NCI-H2171 treated with DMSO at 0.1 percent for 48 hours (cell line): ENCODE data around the gene NOS1AP.
A peak's percentile ranks its signal among the peaks of the same experiment; 100 is the strongest.

ENCODE experiments used
- DNase-seq: peaks from one replicate; lab custom pipeline; 2025; lab: John Stamatoyannopoulos, UW

The NOS1AP gene

GRCh38 chr1:162256287-162256686, 186.8 kb downstream of the NOS1AP start:
- no peak for DNase-seq

GRCh38 chr1:162258394-162258793, 188.9 kb downstream of the NOS1AP start:
- no peak for DNase-seq

GRCh38 chr1:162259894-162260455, 190.5 kb downstream of the NOS1AP start:
- DNase-seq, result no peak

GRCh38 chr1:162264108-162264507, 194.6 kb downstream of the NOS1AP start:
- DNase-seq, result no peak

- no peak for DNase-seq
These were observed 196.5 kb downstream of the NOS1AP start for GRCh38 chr1:162265983-162266382.

GRCh38 chr1:162270016-162270770, 200.7 kb downstream of the NOS1AP start:
- no peak for DNase-seq

- DNase-seq, result no peak
These were observed 202.5 kb downstream of the NOS1AP start for GRCh38 chr1:162271972-162272371.

GRCh38 chr1:162272419-162272818, 202.9 kb downstream of the NOS1AP start:
- no peak for DNase-seq

- no peak for DNase-seq
These were observed 206.2 kb downstream of the NOS1AP start for GRCh38 chr1:162275622-162276175.

GRCh38 chr1:162276493-162276892, 207.0 kb downstream of the NOS1AP start:
- peak; percentile 35 for DNase-seq

GRCh38 chr1:162279136-162279498, 209.6 kb downstream of the NOS1AP start:
- no peak for DNase-seq

- no peak for DNase-seq
These were observed 211.9 kb downstream of the NOS1AP start for GRCh38 chr1:162281426-162281825.

- no peak for DNase-seq
These were observed 214.2 kb downstream of the NOS1AP start for GRCh38 chr1:162283657-162284056.

GRCh38 chr1:162284206-162284955, 214.9 kb downstream of the NOS1AP start:
- DNase-seq, result no peak

GRCh38 chr1:162285149-162285561, 215.7 kb downstream of the NOS1AP start:
- peak; percentile 44 for DNase-seq

- DNase-seq, result no peak
These were observed 221.5 kb downstream of the NOS1AP start for GRCh38 chr1:162291000-162291399.

- no peak for DNase-seq
These were observed 222.9 kb downstream of the NOS1AP start for GRCh38 chr1:162292422-162292849.

- no peak for DNase-seq
These were observed 223.7 kb downstream of the NOS1AP start for GRCh38 chr1:162293073-162293692.

- no peak for DNase-seq
These were observed 224.5 kb downstream of the NOS1AP start for GRCh38 chr1:162294015-162294414.

- no peak for DNase-seq
These were observed 227.7 kb downstream of the NOS1AP start for GRCh38 chr1:162297208-162297607.

GRCh38 chr1:162298266-162298665, 228.8 kb downstream of the NOS1AP start:
- DNase-seq, result no peak

- no peak for DNase-seq
These were observed 229.5 kb downstream of the NOS1AP start for GRCh38 chr1:162299018-162299417.
